Activated naive CD4-positive, alpha-beta T cell treated with anti-CD3 and anti-CD28 coated beads for 36 hours (primary cell): ENCODE data around the gene MACF1. TPM values are rescaled to one million over a fixed set of nuclear protein-coding genes. Genes with fewer than 3 reads are reported as not detected.
"Not testable (repeated sequence)": the region's sequence is repeated elsewhere in the genome, so short reads cannot be mapped to it uniquely, and the experiment has no call there.

Experiments
- CTCF ChIA-PET: fragments of 350-600 bp; sonication (Branson Sonifier 250); formaldehyde crosslinking; loops from one replicate; lab custom pipeline; 2021; ENCODE audit warnings: antibody characterized with exemption; lab: Charles Lee
- DNase-seq: peaks from one replicate; pipeline ENCODE4 v3.0.0-alpha.2; 2020
- H3K27ac Mint-ChIP-seq: one replicate; pipeline ENCODE4 v1.8.0; 2021; ENCODE audit warnings: mild to moderate bottlenecking, mixed read lengths
- H3K27me3 Mint-ChIP-seq: one replicate; pipeline ENCODE4 v1.8.0; 2021; ENCODE audit warnings: low read depth, mixed read lengths
- H3K36me3 Mint-ChIP-seq: one replicate; pipeline ENCODE4 v1.8.0; 2021; ENCODE audit warnings: low read depth, mixed read lengths
- H3K4me1 Mint-ChIP-seq: one replicate; pipeline ENCODE4 v1.8.0; 2021; ENCODE audit warnings: low read depth, mixed read lengths
- H3K4me3 Mint-ChIP-seq: one replicate; pipeline ENCODE4 v1.8.0; 2021; ENCODE audit warnings: mild to moderate bottlenecking, moderate library complexity, mixed read lengths
- H3K9me3 Mint-ChIP-seq: one replicate; pipeline ENCODE4 v1.8.0; 2021; ENCODE audit warnings: mixed read lengths
- intact Hi-C: fragments of 100-400 bp; cut with micrococcal nuclease; formaldehyde crosslinking; loops from one replicate; pipeline ENCODE4 v1.15.1; 2023
- total RNA-seq, 2 experiments: library from RNA; stranded (reverse); gene quantifications; one replicate each; pipeline ENCODE4 v1.2.3, GENCODE V29; 2021

MACF1 gene
- total RNA-seq, 2 experiments from 2014 or later, result 174 to 179 TPM

GRCh38 chr1:39498096-39498710, 293.7 kb downstream of the MACF1 start:
- H3K9me3 Mint-ChIP-seq, DNase-seq, H3K27ac Mint-ChIP-seq, H3K36me3 Mint-ChIP-seq, H3K4me1 Mint-ChIP-seq, H3K4me3 Mint-ChIP-seq, intact Hi-C loops, CTCF ChIA-PET: not testable (repeated sequence)
- peaks cover 15% of the 10 kb centered on the region for H3K27me3 Mint-ChIP-seq

GRCh38 chr1:39498821-39499220, 294.3 kb downstream of the MACF1 start:
- H3K27me3 Mint-ChIP-seq, result peaks cover 12% of the 10 kb centered on the region
- DNase-seq, H3K9me3 Mint-ChIP-seq, H3K4me1 Mint-ChIP-seq, H3K4me3 Mint-ChIP-seq, CTCF ChIA-PET, H3K36me3 Mint-ChIP-seq, intact Hi-C loops, H3K27ac Mint-ChIP-seq: not testable (repeated sequence)

- Mint-ChIP-seq H3K36me3 (no peaks in the 10 kb centered on the region), H3K27me3 (peaks cover 7% of the 10 kb centered on the region), H3K4me3 (no peak overlapping the region), H3K9me3 (no peaks in the 10 kb centered on the region), H3K27ac (no peak overlapping the region), H3K4me1 (no peaks in the 10 kb centered on the region)
- intact Hi-C loops, result no loop called here
- CTCF ChIA-PET, result no interaction called here
- DNase-seq, result no peak
Measured at GRCh38 chr1:39499668-39500067, 295.2 kb downstream of the MACF1 start.

- H3K27me3 Mint-ChIP-seq, result peaks cover 7% of the 10 kb centered on the region
- H3K4me3 Mint-ChIP-seq, result no peak overlapping the region
- no peaks in the 10 kb centered on the region for H3K36me3 Mint-ChIP-seq
- intact Hi-C loops, result no loop called here
- no peaks in the 10 kb centered on the region for H3K9me3 Mint-ChIP-seq
- CTCF ChIA-PET, result interaction anchor here (0.8 kb wide), 1 partner anchor 30 kb away, joined by 3 read pairs; no protein-coding TSS in a partner anchor
- no peak for DNase-seq
- H3K4me1 Mint-ChIP-seq, result no peaks in the 10 kb centered on the region
- no peak overlapping the region for H3K27ac Mint-ChIP-seq
Measured at GRCh38 chr1:39500862-39501389, 296.4 kb downstream of the MACF1 start.

GRCh38 chr1:39501666-39502065, 297.2 kb downstream of the MACF1 start:
- intact Hi-C loops, result no loop called here
- Mint-ChIP-seq H3K27ac (no peak overlapping the region), H3K4me1 (no peaks in the 10 kb centered on the region), H3K27me3 (peaks cover 4% of the 10 kb centered on the region), H3K36me3 (no peaks in the 10 kb centered on the region), H3K4me3 (no peak overlapping the region), H3K9me3 (no peaks in the 10 kb centered on the region)
- no peak for DNase-seq
- CTCF ChIA-PET, result interaction anchor here (0.7 to 0.8 kb wide), 2 partner anchors 13 to 30 kb away, joined by 3 read pairs; no protein-coding TSS in a partner anchor

- CTCF ChIA-PET, DNase-seq, H3K27ac Mint-ChIP-seq, H3K36me3 Mint-ChIP-seq, H3K9me3 Mint-ChIP-seq, H3K27me3 Mint-ChIP-seq, H3K4me3 Mint-ChIP-seq, intact Hi-C loops, H3K4me1 Mint-ChIP-seq: not testable (repeated sequence)
Measured at GRCh38 chr1:39504436-39504835, 299.9 kb downstream of the MACF1 start.

GRCh38 chr1:39505289-39505688, 300.8 kb downstream of the MACF1 start:
- peaks cover 2% of the 10 kb centered on the region for H3K27me3 Mint-ChIP-seq

GRCh38 chr1:39507230-39507928, 302.9 kb downstream of the MACF1 start:
- Mint-ChIP-seq H3K4me3 (no peak overlapping the region), H3K4me1 (peaks cover 4% of the 10 kb centered on the region), H3K27me3 (peaks cover 2% of the 10 kb centered on the region), H3K27ac (no peak overlapping the region), H3K9me3 (no peaks in the 10 kb centered on the region), H3K36me3 (no peaks in the 10 kb centered on the region)
- CTCF ChIA-PET, result no interaction called here
- intact Hi-C loops, result no loop called here
- no peak for DNase-seq

More at GRCh38 chr1:39505289-39505688, 300.8 kb downstream of the MACF1 start:
- Mint-ChIP-seq H3K9me3 (no peaks in the 10 kb centered on the region), H3K36me3 (no peaks in the 10 kb centered on the region), H3K4me3 (no peak overlapping the region), H3K4me1 (peaks cover 4% of the 10 kb centered on the region), H3K27ac (no peak overlapping the region)
- no peak for DNase-seq
- CTCF ChIA-PET, result no interaction called here
- intact Hi-C loops, result no loop called here

GRCh38 chr1:39508266-39508665, 303.8 kb downstream of the MACF1 start:
- peaks cover 4% of the 10 kb centered on the region for H3K4me1 Mint-ChIP-seq

GRCh38 chr1:39508857-39509305, 304.4 kb downstream of the MACF1 start:
- CTCF ChIA-PET, result no interaction called here
- DNase-seq, result no peak
- H3K9me3 Mint-ChIP-seq, result no peaks in the 10 kb centered on the region
- peaks cover 2% of the 10 kb centered on the region for H3K27me3 Mint-ChIP-seq
- H3K36me3 Mint-ChIP-seq, result no peaks in the 10 kb centered on the region
- H3K27ac Mint-ChIP-seq, result no peak overlapping the region
- no peak overlapping the region for H3K4me3 Mint-ChIP-seq
- intact Hi-C loops, result no loop called here
- H3K4me1 Mint-ChIP-seq, result peaks cover 4% of the 10 kb centered on the region

More at GRCh38 chr1:39508266-39508665, 303.8 kb downstream of the MACF1 start:
- Mint-ChIP-seq H3K27me3 (peaks cover 2% of the 10 kb centered on the region), H3K9me3 (no peaks in the 10 kb centered on the region), H3K36me3 (no peaks in the 10 kb centered on the region), H3K4me3 (no peak overlapping the region), H3K27ac (no peak overlapping the region)
- CTCF ChIA-PET, result no interaction called here
- intact Hi-C loops, result no loop called here
- DNase-seq, result no peak

- intact Hi-C loops, result no loop called here
- H3K4me3 Mint-ChIP-seq, result no peak overlapping the region
- H3K4me1 Mint-ChIP-seq, result peaks cover 4% of the 10 kb centered on the region
- DNase-seq, result peak; percentile 27
- no peaks in the 10 kb centered on the region for H3K36me3 Mint-ChIP-seq
- no peaks in the 10 kb centered on the region for H3K9me3 Mint-ChIP-seq
- CTCF ChIA-PET, result no interaction called here
- H3K27me3 Mint-ChIP-seq, result peaks cover 2% of the 10 kb centered on the region
- H3K27ac Mint-ChIP-seq, result no peak overlapping the region
Measured at GRCh38 chr1:39509360-39510009, 305.0 kb downstream of the MACF1 start.

GRCh38 chr1:39510570-39511186, 306.2 kb downstream of the MACF1 start:
- DNase-seq, H3K27me3 Mint-ChIP-seq, H3K27ac Mint-ChIP-seq, CTCF ChIA-PET, H3K36me3 Mint-ChIP-seq, intact Hi-C loops, H3K9me3 Mint-ChIP-seq, H3K4me1 Mint-ChIP-seq, H3K4me3 Mint-ChIP-seq: not testable (repeated sequence)
